K562 (cell line): ENCODE measurements around the gene ARF1. TPM values are rescaled to one million over a fixed set of nuclear protein-coding genes. Genes with fewer than 3 reads are reported as not detected.

Source experiments
- L3MBTL2 ChIP-seq: fragments of 450-650 bp; IDR thresholded peaks from 2 replicates; pipeline ENCODE4 v1.6.1; 2016; ENCODE audit warnings: mild to moderate bottlenecking, moderate library complexity
- ZFP1 ChIP-seq: fragments of 450-650 bp; formaldehyde crosslinking; IDR thresholded peaks from 2 replicates; pipeline ENCODE4 v1.4.0; 2020; ENCODE audit warnings: mild to moderate bottlenecking, mixed read lengths
- ZNF134 ChIP-seq: fragments of 250-450 bp; sonication (Bioruptor Pico); conservative IDR thresholded peaks from 2 replicates; pipeline ENCODE4 v1.4.0; 2020
- ZNF165 ChIP-seq: fragments of 250-450 bp; sonication (Bioruptor Pico); IDR thresholded peaks from 2 replicates; pipeline ENCODE4 v1.4.0; 2020; ENCODE audit warnings: borderline replicate concordance
- ZNF41 ChIP-seq: fragments of 250-450 bp; sonication (Bioruptor Pico); conservative IDR thresholded peaks from 2 replicates; pipeline ENCODE4 v1.4.0; 2020; ENCODE audit warnings: mild to moderate bottlenecking
- ZNF551 ChIP-seq: fragments of 250-450 bp; sonication (Bioruptor Pico); IDR thresholded peaks from 2 replicates; pipeline ENCODE4 v1.5.0; 2021; ENCODE audit warnings: mild to moderate bottlenecking, moderate library complexity
- polyA plus RNA-seq, 8 experiments: library from polyadenylated mRNA; depleted of rRNA in 4 of 8; stranded (reverse) in 5 of 8; unstranded in 3 of 8; fragments of >200 nt; fragmentation: Nextera tagmentation in 2 of 8; fragmentation: Illumina TruSeq in 1 of 8; extraction: Ambion mirVana in 2 of 8; extraction: Trizol in 1 of 8; gene quantifications; 2 replicates each; pipeline versions ENCODE4 v1.2.1 to v1.2.3, GENCODE V29; 2011 to 2014; ENCODE audit warnings: inconsistent platforms in 1 of 8, missing spikeins in 1 of 8
- total RNA-seq, 7 experiments: library from RNA; depleted of rRNA in 6 of 7; stranded (reverse); fragments of >200 nt in 6 of 7; fragmentation: Illumina TruSeq in 2 of 7; extraction: Trizol in 2 of 7; gene quantifications; 2 replicates each; pipeline versions ENCODE4 v1.2.1 to v1.2.3, GENCODE V29; 2011 to 2021; ENCODE audit warnings: low replicate concordance in 1 of 7
- TF ChIP-seq, protein P1 (sequence below): fragments of 450-650 bp; IDR thresholded peaks from 2 replicates; pipeline ENCODE4 v1.6.1; 2016; ENCODE audit warnings: low read depth
- TF ChIP-seq, protein P2 (sequence below): fragments of 450-650 bp; IDR thresholded peaks from 2 replicates; pipeline ENCODE4 v1.7.0; 2016; ENCODE audit warnings: borderline replicate concordance
- TF ChIP-seq, protein P3 (sequence below): sonication (generic); formaldehyde crosslinking; IDR thresholded peaks from 2 replicates; pipeline ENCODE4 v1.9.0; 2022; ENCODE audit warnings: mild to moderate bottlenecking, missing genetic modification reagents

ARF1 gene
- total and polyA plus RNA-seq, 9 of the 15 experiments (the other 6 are each of a cell fraction or from before 2014, with no cell fraction given): 69.8 to 593 (median 325) TPM

DNA sequence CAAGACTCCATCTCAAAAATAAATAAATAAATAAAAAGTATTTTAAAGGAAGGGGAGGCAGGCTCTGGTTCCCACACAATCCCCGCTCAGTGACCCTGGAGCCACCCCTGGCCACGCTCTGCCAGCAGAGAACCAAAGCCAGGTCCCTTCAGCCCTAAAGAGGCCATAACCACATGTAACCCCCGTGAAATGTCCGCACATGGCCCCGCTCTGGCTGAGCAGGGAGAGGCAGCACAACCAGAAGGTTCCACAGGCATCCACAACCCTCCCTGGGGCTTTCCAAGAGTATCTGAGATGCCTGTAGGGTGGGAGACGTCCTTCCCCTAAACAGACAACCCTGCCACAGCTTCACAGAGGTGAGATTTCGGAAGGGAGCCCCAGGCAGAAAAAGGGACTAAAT lies 1.4 kb upstream of the ARF1 start (continued):
- TF ChIP-seq, protein P1, sequence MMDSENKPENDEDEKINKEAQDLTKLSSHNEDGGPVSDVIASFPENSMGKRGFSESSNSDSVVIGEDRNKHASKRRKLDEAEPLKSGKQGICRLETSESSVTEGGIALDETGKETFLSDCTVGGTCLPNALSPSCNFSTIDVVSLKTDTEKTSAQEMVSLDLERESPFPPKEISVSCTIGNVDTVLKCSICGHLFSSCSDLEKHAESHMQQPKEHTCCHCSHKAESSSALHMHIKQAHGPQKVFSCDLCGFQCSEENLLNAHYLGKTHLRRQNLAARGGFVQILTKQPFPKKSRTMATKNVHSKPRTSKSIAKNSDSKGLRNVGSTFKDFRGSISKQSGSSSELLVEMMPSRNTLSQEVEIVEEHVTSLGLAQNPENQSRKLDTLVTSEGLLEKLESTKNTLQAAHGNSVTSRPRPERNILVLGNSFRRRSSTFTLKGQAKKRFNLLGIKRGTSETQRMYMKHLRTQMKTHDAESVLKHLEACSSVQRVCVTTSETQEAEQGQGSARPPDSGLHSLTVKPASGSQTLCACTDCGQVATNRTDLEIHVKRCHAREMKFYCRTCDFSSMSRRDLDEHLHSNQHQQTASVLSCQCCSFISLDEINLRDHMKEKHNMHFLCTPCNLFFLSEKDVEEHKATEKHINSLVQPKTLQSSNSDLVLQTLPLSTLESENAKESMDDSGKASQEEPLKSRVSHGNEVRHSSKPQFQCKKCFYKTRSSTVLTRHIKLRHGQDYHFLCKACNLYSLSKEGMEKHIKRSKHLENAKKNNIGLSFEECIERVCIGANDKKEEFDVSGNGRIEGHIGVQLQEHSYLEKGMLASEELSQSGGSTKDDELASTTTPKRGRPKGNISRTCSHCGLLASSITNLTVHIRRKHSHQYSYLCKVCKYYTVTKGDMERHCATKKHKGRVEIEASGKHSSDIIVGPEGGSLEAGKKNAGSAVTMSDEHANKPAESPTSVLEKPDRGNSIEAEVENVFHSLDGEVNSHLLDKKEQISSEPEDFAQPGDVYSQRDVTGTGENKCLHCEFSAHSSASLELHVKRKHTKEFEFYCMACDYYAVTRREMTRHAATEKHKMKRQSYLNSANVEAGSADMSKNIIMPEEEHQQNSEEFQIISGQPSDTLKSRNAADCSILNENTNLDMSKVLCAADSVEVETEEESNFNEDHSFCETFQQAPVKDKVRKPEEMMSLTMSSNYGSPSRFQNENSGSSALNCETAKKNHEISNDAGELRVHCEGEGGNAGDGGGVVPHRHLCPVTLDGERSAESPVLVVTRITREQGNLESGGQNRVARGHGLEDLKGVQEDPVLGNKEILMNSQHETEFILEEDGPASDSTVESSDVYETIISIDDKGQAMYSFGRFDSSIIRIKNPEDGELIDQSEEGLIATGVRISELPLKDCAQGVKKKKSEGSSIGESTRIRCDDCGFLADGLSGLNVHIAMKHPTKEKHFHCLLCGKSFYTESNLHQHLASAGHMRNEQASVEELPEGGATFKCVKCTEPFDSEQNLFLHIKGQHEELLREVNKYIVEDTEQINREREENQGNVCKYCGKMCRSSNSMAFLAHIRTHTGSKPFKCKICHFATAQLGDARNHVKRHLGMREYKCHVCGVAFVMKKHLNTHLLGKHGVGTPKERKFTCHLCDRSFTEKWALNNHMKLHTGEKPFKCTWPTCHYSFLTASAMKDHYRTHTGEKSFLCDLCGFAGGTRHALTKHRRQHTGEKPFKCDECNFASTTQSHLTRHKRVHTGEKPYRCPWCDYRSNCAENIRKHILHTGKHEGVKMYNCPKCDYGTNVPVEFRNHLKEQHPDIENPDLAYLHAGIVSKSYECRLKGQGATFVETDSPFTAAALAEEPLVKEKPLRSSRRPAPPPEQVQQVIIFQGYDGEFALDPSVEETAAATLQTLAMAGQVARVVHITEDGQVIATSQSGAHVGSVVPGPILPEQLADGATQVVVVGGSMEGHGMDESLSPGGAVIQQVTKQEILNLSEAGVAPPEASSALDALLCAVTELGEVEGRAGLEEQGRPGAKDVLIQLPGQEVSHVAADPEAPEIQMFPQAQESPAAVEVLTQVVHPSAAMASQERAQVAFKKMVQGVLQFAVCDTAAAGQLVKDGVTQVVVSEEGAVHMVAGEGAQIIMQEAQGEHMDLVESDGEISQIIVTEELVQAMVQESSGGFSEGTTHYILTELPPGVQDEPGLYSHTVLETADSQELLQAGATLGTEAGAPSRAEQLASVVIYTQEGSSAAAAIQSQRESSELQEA: no peak
- TF ChIP-seq ZNF41 (CRISPR knock-in tag): no peak
- TF ChIP-seq ZNF551 (CRISPR knock-in tag): no peak
- no peak for TF ChIP-seq ZNF165
- TF ChIP-seq ZNF134 (CRISPR knock-in tag): no peak
- TF ChIP-seq L3MBTL2: 0 out of 2 replicates have a peak, but pooled peaks have one; percentile 26
- TF ChIP-seq, protein P2, sequence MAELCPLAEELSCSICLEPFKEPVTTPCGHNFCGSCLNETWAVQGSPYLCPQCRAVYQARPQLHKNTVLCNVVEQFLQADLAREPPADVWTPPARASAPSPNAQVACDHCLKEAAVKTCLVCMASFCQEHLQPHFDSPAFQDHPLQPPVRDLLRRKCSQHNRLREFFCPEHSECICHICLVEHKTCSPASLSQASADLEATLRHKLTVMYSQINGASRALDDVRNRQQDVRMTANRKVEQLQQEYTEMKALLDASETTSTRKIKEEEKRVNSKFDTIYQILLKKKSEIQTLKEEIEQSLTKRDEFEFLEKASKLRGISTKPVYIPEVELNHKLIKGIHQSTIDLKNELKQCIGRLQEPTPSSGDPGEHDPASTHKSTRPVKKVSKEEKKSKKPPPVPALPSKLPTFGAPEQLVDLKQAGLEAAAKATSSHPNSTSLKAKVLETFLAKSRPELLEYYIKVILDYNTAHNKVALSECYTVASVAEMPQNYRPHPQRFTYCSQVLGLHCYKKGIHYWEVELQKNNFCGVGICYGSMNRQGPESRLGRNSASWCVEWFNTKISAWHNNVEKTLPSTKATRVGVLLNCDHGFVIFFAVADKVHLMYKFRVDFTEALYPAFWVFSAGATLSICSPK: no peak
- TF ChIP-seq, protein P3, sequence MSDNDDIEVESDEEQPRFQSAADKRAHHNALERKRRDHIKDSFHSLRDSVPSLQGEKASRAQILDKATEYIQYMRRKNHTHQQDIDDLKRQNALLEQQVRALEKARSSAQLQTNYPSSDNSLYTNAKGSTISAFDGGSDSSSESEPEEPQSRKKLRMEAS (CRISPR knock-in tag): 0 out of 2 replicates have a peak, but pooled peaks have one; percentile 43
- TF ChIP-seq ZFP1 (CRISPR knock-in tag): no peak
